H1 (cell line): ENCODE results near the gene RIMKLA. TPM values are rescaled to one million over a fixed set of nuclear protein-coding genes. Genes with fewer than 3 reads are reported as not detected.

Source experiments
- CBX8 ChIP-seq: fragments of 300-800, 300-1000 bp; sonication (generic); IDR thresholded peaks from 2 replicates; pipeline ENCODE4 v1.7.1; 2016; ENCODE audit warnings: low read depth, low read length, borderline replicate concordance
- HDAC2 ChIP-seq, 2 experiments: fragments of 300-600 bp in 1 of 2; sonication (generic) in 1 of 2; IDR thresholded peaks; 2 replicates each; pipeline ENCODE4 v1.6.1; 2011 to 2012; ENCODE audit warnings: low read depth in 2 of 2, low read length in 2 of 2, mild to moderate bottlenecking in 2 of 2, moderate library complexity in 2 of 2, borderline replicate concordance in 1 of 2, inconsistent platforms in 1 of 2
- KDM4A ChIP-seq: IDR thresholded peaks from one replicate; pipeline ENCODE4 v1.7.1; 2012; ENCODE audit warnings: low read depth, mild to moderate bottlenecking, moderate library complexity, low read length, inconsistent platforms; ENCODE audit not compliant: severe bottlenecking
- RFX5 ChIP-seq: IDR thresholded peaks from 2 replicates; pipeline ENCODE4 v1.6.1; 2011; ENCODE audit warnings: low read depth, low read length, improper control_type of control experiment, borderline replicate concordance
- SRF ChIP-seq: IDR thresholded peaks from 2 replicates; pipeline ENCODE4 v1.6.1; 2011; ENCODE audit warnings: mild to moderate bottlenecking, low read depth, low read length, moderate library complexity
- TAF1 ChIP-seq: IDR thresholded peaks from 2 replicates; pipeline ENCODE4 v1.6.1; 2011; ENCODE audit warnings: mild to moderate bottlenecking, low read depth, low read length
- polyA plus RNA-seq, 7 experiments: library from polyadenylated mRNA; depleted of rRNA in 3 of 7; stranded (reverse) in 5 of 7; unstranded in 2 of 7; fragments of >200 nt in 5 of 7; fragments of 200-250 nt in 2 of 7; gene quantifications; 1 replicate in 5 of 7; 2 replicates in 1 of 7; 4 replicates in 1 of 7; pipeline versions ENCODE4 v1.2.1 to v1.2.3, GENCODE V29; 2011 to 2013; ENCODE audit warnings: missing spikeins in 2 of 7, mixed read lengths in 2 of 7
- total RNA-seq: library from RNA; stranded (reverse); fragmentation: NEBNext Ultra II Directional; extraction: Animal tissue kit (Norgen Biotek cat#: 25700); gene quantifications from 2 replicates; pipeline ENCODE4 v1.2.1, GENCODE V29; 2021
- TF ChIP-seq, protein P1 (sequence below): IDR thresholded peaks from 2 replicates; pipeline ENCODE4 v1.6.1; 2012; ENCODE audit warnings: inconsistent platforms
- TF ChIP-seq, protein P2 (sequence below): fragments of 300-600 bp; sonication (generic); IDR thresholded peaks from 2 replicates; pipeline ENCODE4 v1.7.1; 2012; ENCODE audit warnings: low read length, moderate library complexity, mild to moderate bottlenecking, inconsistent platforms; ENCODE audit not compliant: insufficient replicate concordance

RIMKLA gene
- total and polyA plus RNA-seq, 2 of the 8 experiments (the other 6 are each of a cell fraction or from before 2014, with no cell fraction given) = 3.2 to 5.8 TPM

DNA sequence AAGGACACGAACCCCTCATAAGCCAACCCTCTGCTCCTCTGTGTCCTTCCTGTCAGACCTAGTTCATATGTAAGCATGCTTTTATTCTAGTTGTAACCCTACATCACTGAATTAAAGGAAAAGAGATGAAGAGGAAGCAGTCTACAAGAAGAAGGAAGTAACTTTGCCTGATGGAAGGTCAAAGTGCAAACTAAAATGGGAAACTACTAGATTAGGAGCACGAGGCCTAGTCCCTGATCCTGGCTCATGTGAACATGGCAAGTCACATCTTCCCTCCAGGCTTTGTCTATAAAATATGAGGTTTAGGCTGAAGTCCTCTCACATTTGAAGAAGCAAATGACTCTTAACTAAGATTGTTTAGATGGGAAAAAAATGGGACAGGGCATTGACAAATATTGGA, 62.1 kb downstream of the RIMKLA start (continued):
- TF ChIP-seq, protein P1, sequence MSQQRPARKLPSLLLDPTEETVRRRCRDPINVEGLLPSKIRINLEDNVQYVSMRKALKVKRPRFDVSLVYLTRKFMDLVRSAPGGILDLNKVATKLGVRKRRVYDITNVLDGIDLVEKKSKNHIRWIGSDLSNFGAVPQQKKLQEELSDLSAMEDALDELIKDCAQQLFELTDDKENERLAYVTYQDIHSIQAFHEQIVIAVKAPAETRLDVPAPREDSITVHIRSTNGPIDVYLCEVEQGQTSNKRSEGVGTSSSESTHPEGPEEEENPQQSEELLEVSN = no peak
- TF ChIP-seq HDAC2 (IDR thresholded peaks at IDR 0.05; ENCODE audit: borderline replicate concordance in 1 of 2, low read depth in 2 of 2, low read length in 2 of 2) = no peak
- TF ChIP-seq, protein P2, sequence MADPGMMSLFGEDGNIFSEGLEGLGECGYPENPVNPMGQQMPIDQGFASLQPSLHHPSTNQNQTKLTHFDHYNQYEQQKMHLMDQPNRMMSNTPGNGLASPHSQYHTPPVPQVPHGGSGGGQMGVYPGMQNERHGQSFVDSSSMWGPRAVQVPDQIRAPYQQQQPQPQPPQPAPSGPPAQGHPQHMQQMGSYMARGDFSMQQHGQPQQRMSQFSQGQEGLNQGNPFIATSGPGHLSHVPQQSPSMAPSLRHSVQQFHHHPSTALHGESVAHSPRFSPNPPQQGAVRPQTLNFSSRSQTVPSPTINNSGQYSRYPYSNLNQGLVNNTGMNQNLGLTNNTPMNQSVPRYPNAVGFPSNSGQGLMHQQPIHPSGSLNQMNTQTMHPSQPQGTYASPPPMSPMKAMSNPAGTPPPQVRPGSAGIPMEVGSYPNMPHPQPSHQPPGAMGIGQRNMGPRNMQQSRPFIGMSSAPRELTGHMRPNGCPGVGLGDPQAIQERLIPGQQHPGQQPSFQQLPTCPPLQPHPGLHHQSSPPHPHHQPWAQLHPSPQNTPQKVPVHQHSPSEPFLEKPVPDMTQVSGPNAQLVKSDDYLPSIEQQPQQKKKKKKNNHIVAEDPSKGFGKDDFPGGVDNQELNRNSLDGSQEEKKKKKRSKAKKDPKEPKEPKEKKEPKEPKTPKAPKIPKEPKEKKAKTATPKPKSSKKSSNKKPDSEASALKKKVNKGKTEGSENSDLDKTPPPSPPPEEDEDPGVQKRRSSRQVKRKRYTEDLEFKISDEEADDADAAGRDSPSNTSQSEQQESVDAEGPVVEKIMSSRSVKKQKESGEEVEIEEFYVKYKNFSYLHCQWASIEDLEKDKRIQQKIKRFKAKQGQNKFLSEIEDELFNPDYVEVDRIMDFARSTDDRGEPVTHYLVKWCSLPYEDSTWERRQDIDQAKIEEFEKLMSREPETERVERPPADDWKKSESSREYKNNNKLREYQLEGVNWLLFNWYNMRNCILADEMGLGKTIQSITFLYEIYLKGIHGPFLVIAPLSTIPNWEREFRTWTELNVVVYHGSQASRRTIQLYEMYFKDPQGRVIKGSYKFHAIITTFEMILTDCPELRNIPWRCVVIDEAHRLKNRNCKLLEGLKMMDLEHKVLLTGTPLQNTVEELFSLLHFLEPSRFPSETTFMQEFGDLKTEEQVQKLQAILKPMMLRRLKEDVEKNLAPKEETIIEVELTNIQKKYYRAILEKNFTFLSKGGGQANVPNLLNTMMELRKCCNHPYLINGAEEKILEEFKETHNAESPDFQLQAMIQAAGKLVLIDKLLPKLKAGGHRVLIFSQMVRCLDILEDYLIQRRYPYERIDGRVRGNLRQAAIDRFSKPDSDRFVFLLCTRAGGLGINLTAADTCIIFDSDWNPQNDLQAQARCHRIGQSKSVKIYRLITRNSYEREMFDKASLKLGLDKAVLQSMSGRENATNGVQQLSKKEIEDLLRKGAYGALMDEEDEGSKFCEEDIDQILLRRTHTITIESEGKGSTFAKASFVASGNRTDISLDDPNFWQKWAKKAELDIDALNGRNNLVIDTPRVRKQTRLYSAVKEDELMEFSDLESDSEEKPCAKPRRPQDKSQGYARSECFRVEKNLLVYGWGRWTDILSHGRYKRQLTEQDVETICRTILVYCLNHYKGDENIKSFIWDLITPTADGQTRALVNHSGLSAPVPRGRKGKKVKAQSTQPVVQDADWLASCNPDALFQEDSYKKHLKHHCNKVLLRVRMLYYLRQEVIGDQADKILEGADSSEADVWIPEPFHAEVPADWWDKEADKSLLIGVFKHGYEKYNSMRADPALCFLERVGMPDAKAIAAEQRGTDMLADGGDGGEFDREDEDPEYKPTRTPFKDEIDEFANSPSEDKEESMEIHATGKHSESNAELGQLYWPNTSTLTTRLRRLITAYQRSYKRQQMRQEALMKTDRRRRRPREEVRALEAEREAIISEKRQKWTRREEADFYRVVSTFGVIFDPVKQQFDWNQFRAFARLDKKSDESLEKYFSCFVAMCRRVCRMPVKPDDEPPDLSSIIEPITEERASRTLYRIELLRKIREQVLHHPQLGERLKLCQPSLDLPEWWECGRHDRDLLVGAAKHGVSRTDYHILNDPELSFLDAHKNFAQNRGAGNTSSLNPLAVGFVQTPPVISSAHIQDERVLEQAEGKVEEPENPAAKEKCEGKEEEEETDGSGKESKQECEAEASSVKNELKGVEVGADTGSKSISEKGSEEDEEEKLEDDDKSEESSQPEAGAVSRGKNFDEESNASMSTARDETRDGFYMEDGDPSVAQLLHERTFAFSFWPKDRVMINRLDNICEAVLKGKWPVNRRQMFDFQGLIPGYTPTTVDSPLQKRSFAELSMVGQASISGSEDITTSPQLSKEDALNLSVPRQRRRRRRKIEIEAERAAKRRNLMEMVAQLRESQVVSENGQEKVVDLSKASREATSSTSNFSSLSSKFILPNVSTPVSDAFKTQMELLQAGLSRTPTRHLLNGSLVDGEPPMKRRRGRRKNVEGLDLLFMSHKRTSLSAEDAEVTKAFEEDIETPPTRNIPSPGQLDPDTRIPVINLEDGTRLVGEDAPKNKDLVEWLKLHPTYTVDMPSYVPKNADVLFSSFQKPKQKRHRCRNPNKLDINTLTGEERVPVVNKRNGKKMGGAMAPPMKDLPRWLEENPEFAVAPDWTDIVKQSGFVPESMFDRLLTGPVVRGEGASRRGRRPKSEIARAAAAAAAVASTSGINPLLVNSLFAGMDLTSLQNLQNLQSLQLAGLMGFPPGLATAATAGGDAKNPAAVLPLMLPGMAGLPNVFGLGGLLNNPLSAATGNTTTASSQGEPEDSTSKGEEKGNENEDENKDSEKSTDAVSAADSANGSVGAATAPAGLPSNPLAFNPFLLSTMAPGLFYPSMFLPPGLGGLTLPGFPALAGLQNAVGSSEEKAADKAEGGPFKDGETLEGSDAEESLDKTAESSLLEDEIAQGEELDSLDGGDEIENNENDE = no peak
- TF ChIP-seq KDM4A = no peak
- no peak for TF ChIP-seq RFX5
- TF ChIP-seq CBX8 = no peak
- TF ChIP-seq SRF = no peak
- TF ChIP-seq TAF1 = no peak
